M059J (cell line): ENCODE results near the gene EMILIN3. TPM values are rescaled to one million over a fixed set of nuclear protein-coding genes. Genes with fewer than 3 reads are reported as not detected.

ENCODE experiments used
- DNase-seq: peaks from one replicate; pipeline ENCODE4 v3.0.0-alpha.2; 2012; ENCODE audit warnings: low read depth
- total RNA-seq: library from RNA; depleted of rRNA; stranded (reverse); fragments of >200 nt; shearing (Covaris generic); gene quantifications from 2 replicates; pipeline ENCODE4 v1.2.3, GENCODE V29; 2014

Gene EMILIN3
- total RNA-seq, 1 experiment from 2014 or later: not detected

GRCh38 chr20:41347523-41348429 lies 18.8 kb downstream of the EMILIN3 start:
- DNase-seq: no peak

- DNase-seq: no peak
These were observed 20.9 kb downstream of the EMILIN3 start for GRCh38 chr20:41345729-41346067.

- peak; percentile 60 for DNase-seq
These were observed 21.5 kb downstream of the EMILIN3 start for GRCh38 chr20:41344938-41345728.

GRCh38 chr20:41344477-41344876 lies 22.1 kb downstream of the EMILIN3 start:
- no peak for DNase-seq

GRCh38 chr20:41342474-41343464 lies 23.8 kb downstream of the EMILIN3 start:
- DNase-seq: no peak

GRCh38 chr20:41340327-41341055 lies 26.1 kb downstream of the EMILIN3 start, which contains the start of gene LPIN3:
Gene LPIN3, plus strand, starts transcription at chr20:41340821. Its CDS starts 4,983 bp downstream, at chr20:41345804.
- peak; percentile 80 for DNase-seq

- peak; percentile 67 for DNase-seq
These were observed 26.7 kb downstream of the EMILIN3 start for GRCh38 chr20:41339957-41340326.

GRCh38 chr20:41336711-41337492 lies 29.7 kb downstream of the EMILIN3 start:
- DNase-seq: no peak

- no peak for DNase-seq
These were observed 31.0 kb downstream of the EMILIN3 start for GRCh38 chr20:41335591-41335990.

GRCh38 chr20:41334443-41335421 lies 31.9 kb downstream of the EMILIN3 start:
- DNase-seq: no peak

GRCh38 chr20:41334036-41334435 lies 32.6 kb downstream of the EMILIN3 start:
- no peak for DNase-seq

- no peak for DNase-seq
These were observed 34.9 kb downstream of the EMILIN3 start for GRCh38 chr20:41331731-41332130.

- no peak for DNase-seq
These were observed 35.7 kb downstream of the EMILIN3 start for GRCh38 chr20:41330941-41331340.

- peak; percentile 54 for DNase-seq
These were observed 36.3 kb downstream of the EMILIN3 start for GRCh38 chr20:41330343-41330720.

- DNase-seq: peak; percentile 100
These were observed 36.9 kb downstream of the EMILIN3 start for GRCh38 chr20:41329435-41330342.

GRCh38 chr20:41327178-41327577 lies 39.4 kb downstream of the EMILIN3 start:
- DNase-seq: no peak

GRCh38 chr20:41320976-41321375 lies 45.6 kb downstream of the EMILIN3 start:
- DNase-seq: no peak

GRCh38 chr20:41320441-41320840 lies 46.2 kb downstream of the EMILIN3 start:
- DNase-seq: no peak
